Urinary bladder (tissue), 4 donors: ENCODE measurements around the gene C1orf232. TPM values are rescaled to one million over a fixed set of nuclear protein-coding genes. Genes with fewer than 3 reads are reported as not detected.

ENCODE experiments used
- DNase-seq: peaks from one replicate; pipeline ENCODE4 v3.0.0-alpha.2; 2015; ENCODE audit errors: extremely low spot score
- H3K27ac ChIP-seq: one replicate; pipeline ENCODE4 v1.5.1; 2013; ENCODE audit warnings: low read depth, mild to moderate bottlenecking, moderate library complexity
- H3K36me3 ChIP-seq: one replicate; pipeline ENCODE4 v1.6.1; 2013; ENCODE audit warnings: mild to moderate bottlenecking, moderate library complexity; ENCODE audit not compliant: insufficient read depth
- H3K4me1 ChIP-seq: one replicate; pipeline ENCODE4 v1.6.1; 2013; ENCODE audit warnings: mild to moderate bottlenecking, moderate library complexity; ENCODE audit not compliant: insufficient read depth
- H3K4me3 ChIP-seq: one replicate; pipeline ENCODE4 v1.5.1; 2013; ENCODE audit warnings: low read depth, low read length
- WGBS: extraction: QIAGEN DNeasy Blood & Tissue Kit; methylation state at CpG from one replicate; pipeline ENCODE4 v1.1.7; 2013; 5-methylcytosine and 5-hydroxymethylcytosine counted together
- polyA plus RNA-seq: library from polyadenylated mRNA; stranded (reverse); fragments of 200-250 nt; gene quantifications from one replicate; pipeline ENCODE4 v1.2.3, GENCODE V29; 2013
- total RNA-seq: library from RNA; depleted of rRNA; stranded (reverse); fragments of >200 nt; gene quantifications from one replicate; pipeline ENCODE4 v1.2.3, GENCODE V29; 2014
- donor health status: healthy with polysubstance abuse.
- donor health status: healthy.

The C1orf232 gene
- total and polyA plus RNA-seq, 2 donors = not detected

- no peaks in the 10 kb centered on the region for H3K4me1 ChIP-seq
- no peaks in the 10 kb centered on the region for H3K36me3 ChIP-seq
- H3K27ac ChIP-seq = no peak overlapping the region
- no peak overlapping the region for H3K4me3 ChIP-seq
- WGBS = 29% methylated on average over 12 of the region's 12 CpGs
- DNase-seq = no peak
These were observed 12.3 kb downstream of the C1orf232 start for GRCh38 chr1:26156285-26157038.

DNA sequence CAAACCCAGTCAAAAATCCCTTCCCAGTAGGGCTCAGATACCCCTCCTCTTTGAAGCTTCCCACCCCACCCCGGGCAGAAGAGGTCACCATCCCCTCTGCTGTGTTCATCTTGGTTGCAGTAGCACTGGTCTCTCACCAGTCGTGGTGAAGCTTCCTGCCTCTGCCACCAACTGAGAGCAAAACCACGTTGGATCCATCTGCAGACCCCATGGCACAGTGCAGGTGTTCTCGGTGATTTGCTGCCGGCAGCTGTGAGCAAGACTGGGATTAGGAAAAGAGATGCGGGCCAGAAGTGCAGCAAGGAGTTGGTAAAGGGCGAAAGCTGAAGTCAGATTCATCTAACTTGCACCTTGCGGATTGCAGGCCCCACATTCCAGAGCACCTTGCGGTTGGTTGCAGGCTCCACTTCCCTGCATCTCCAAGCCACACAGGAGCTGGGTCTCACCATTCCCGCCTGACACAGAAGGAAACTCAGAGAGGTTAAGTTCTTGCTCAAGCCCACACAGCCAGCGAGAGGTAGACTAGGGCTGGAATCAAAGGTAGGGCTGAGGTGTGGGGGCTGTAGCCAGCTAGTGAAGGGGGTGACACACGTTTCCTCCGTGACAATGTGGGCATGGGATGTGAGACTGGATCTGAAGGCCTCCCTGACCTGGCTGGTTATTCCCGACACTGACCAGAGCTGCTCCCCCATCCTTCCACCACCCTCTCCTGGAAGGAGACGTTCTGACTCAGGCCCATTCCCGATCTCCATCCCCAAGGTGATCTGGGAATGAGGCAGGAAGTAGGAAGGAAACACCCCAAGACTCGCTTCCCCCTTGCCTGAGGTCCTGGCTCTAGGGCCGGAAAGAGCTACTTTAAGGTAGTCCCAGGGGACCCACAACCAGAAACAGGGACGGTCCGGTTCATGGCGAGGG lies 13.1 kb downstream of the C1orf232 start:
- H3K36me3 ChIP-seq = no peaks in the 10 kb centered on the region
- DNase-seq = no peak
- no peak overlapping the region for H3K4me3 ChIP-seq
- H3K27ac ChIP-seq = no peak overlapping the region
- 58% methylated on average over 21 of the region's 21 CpGs for WGBS
- no peaks in the 10 kb centered on the region for H3K4me1 ChIP-seq

DNA sequence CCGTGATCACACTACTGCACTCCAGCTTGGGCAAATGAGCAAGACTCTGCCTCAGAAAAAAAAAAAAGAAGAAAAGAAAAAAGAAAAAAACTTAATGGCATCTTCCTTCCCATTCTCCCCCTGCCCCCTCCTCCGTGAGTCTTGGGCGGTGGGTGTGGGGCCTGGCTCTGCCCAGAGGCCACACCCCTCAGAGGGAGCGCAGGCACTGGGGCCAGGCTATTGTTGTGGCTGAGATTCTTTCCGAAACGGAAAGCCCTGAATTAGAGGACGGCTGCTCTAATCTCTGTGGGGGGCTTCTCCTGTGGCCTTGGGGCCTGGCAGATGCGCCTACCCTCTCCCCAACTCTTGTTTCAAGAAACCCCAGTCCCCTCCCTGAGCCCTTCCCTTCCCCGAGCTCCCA lies 14.0 kb downstream of the C1orf232 start:
- Histone ChIP-seq H3K27ac (peak overlapping the region; percentile 54), H3K36me3 (no peaks in the 10 kb centered on the region), H3K4me1 (no peaks in the 10 kb centered on the region), H3K4me3 (no peak overlapping the region)
- WGBS = 42% methylated on average over 9 of the region's 9 CpGs
- no peak for DNase-seq

DNA sequence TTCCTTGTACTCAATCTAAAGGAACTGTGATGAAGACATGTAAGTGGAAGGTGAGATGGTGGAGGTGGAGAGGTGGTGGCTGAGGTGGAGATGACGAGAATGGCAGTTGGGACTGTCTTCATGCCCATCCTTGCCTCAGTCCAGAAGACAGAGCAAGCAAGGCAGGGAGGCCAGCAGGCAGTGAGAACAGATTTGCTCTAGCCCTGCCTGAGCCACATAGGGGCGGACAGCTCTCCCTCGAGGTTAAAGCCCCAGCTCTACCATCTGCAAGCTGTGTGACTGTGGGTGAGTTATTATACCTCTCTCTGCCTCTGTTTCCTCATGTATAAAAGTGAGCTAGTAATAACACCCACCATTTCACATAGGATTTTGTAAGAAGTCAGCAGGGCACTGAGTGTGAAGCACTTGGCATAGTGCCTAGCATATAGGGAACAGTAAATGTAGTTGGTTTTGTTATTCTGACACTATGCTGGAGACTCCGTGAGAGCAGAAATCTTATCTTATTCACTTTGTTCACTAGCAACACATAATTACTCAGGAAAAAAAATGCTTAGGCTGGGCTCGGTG lies 14.7 kb downstream of the C1orf232 start:
- no peak overlapping the region for H3K4me3 ChIP-seq
- H3K36me3 ChIP-seq = no peaks in the 10 kb centered on the region
- no peak overlapping the region for H3K27ac ChIP-seq
- DNase-seq = no peak
- WGBS = 46% methylated on average over 5 of the region's 5 CpGs
- no peaks in the 10 kb centered on the region for H3K4me1 ChIP-seq

GRCh38 chr1:26148887-26149286 lies 19.9 kb downstream of the C1orf232 start:
- no peaks in the 10 kb centered on the region for H3K36me3 ChIP-seq
- DNase-seq = no peak
- no peak overlapping the region for H3K27ac ChIP-seq
- H3K4me3 ChIP-seq = no peak overlapping the region
- H3K4me1 ChIP-seq = no peaks in the 10 kb centered on the region

DNA sequence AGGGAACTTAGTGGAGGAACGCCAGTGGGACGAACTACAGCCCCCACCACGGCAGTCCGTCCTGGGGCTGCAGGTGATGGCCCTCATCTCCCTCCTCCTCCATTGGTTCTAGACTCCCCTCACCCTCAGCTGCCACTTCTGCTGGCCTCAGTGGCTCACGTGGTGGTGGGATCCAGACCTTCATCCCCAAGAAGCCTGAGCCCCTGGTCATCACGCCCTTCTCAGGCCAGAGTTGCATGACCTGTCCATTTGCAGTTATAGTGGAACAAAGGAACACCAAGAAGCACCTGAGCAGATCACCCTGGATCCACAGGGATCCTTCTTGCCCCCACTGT lies 22.8 kb downstream of the C1orf232 start:
- no peaks in the 10 kb centered on the region for H3K36me3 ChIP-seq
- no peaks in the 10 kb centered on the region for H3K4me1 ChIP-seq
- no peak overlapping the region for H3K27ac ChIP-seq
- DNase-seq = no peak
- WGBS = 44% methylated on average over 6 of the region's 6 CpGs
- no peak overlapping the region for H3K4me3 ChIP-seq

DNA sequence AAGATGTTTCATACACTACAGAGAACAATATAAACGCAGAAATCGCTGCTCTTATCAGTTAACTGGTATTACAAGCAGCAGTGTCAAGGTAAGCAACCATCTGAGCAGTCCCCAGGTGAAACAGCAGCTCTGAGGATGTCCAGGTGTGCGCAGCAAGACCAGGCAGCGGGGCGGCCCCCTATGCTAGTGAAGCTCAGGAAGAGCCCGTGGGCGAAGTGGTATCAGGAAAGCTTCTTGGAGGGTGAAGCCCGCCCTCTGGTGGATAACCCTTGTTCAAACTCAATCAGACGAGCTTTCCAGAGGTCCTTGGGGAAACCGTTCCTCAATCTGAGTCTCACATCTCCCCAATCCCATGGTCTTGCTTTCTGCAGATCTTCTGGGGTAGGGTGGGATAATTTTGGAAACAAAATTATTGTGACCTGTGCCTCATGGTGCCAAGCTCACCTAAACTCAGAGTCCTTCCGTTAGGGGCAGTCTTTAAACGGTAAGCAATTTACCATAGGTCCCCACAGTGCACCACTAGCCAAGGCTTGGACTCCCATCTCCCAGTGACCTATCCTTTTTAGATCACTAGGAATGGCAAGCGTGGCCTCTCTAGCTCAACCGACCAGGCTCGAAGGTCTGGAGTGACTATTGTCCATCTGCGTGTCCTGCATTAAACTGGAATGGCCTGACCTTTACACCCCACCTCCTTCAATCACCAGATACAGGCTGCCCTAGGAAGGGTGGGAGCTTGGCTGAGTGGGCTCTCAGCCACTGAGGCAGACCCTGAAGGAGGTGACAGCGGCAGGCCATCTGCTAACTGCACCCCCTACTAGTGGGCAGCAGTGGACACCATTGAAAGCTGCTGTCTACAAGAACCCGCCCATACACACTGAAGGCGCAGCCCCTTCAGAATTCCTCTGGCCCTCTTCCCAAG lies 23.5 kb downstream of the C1orf232 start:
- no peak overlapping the region for H3K27ac ChIP-seq
- WGBS = 26% methylated on average over 19 of the region's 19 CpGs
- peak; percentile 68 for DNase-seq
- no peaks in the 10 kb centered on the region for H3K4me1 ChIP-seq
- H3K36me3 ChIP-seq = no peaks in the 10 kb centered on the region
- H3K4me3 ChIP-seq = no peak overlapping the region

- no peaks in the 10 kb centered on the region for H3K4me1 ChIP-seq
- H3K36me3 ChIP-seq = no peaks in the 10 kb centered on the region
- 78% methylated on average over 8 of the region's 8 CpGs for WGBS
- no peak for DNase-seq
- H3K4me3 ChIP-seq = no peak overlapping the region
- no peak overlapping the region for H3K27ac ChIP-seq
These were observed 26.6 kb downstream of the C1orf232 start for GRCh38 chr1:26142159-26142558.

- no peaks in the 10 kb centered on the region for H3K36me3 ChIP-seq
- no peak overlapping the region for H3K27ac ChIP-seq
- no peak overlapping the region for H3K4me3 ChIP-seq
- WGBS = 59% methylated on average over 3 of the region's 3 CpGs
- H3K4me1 ChIP-seq = no peaks in the 10 kb centered on the region
- no peak for DNase-seq
These were observed 29.7 kb downstream of the C1orf232 start for GRCh38 chr1:26138974-26139558.

GRCh38 chr1:26134466-26134865 lies 34.3 kb downstream of the C1orf232 start:
- H3K36me3 ChIP-seq = no peaks in the 10 kb centered on the region
- no peaks in the 10 kb centered on the region for H3K4me1 ChIP-seq
- no peak overlapping the region for H3K4me3 ChIP-seq
- WGBS = 93% methylated on average over 3 of the region's 3 CpGs
- no peak overlapping the region for H3K27ac ChIP-seq
- no peak for DNase-seq

DNA sequence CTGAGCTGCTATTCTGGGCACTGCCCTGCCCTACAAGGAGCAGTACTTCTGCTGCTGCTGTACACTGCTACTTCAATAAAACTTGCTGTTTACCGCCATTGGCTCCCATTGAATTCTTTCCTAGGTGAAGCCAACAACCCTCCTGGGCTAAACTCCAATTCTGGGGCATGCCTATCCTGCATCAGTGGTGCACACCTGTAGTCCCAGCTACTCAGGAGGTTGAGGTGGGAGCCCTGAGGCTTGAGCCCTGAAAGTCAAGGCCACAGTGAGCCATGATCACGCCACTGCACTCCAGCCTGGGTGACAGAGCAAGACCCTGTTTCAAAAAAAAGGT lies 36.0 kb downstream of the C1orf232 start:
- no peak overlapping the region for H3K4me3 ChIP-seq
- DNase-seq = no peak
- WGBS = 96% methylated on average over 2 of the region's 2 CpGs

DNA sequence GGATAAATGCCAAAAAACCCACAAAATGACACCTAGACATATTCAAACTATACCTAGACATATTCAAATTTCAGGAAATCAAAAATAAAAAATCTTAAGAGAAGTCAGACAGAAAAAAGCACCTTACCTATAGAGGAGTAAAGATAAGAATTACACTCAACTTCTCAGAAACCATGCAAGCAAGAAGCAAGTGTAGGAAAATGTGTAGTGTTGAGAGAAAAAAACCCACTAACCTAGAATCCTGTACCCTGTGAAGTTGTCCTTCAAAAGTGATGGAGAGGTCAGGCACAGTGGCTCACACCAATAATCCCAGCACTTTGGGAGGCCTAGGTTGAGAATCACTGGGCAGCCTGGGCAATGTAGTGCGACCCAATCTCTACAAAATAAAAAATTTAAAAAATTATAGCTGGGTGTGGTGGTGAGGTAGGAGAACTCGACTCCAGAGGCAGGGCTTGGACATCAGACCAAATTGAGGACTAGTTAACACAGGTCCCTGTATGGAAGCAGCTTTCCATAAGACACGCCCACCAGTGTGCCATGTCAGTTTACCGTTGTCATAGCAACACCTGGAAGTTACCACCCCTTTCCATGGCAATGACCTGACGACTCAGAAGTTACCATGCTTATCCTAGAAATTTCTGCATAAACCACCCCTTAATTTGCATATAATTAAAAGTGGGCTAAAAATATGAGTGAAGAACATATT lies 36.5 kb downstream of the C1orf232 start:
- WGBS = 73% methylated on average over 5 of the region's 5 CpGs
- DNase-seq = no peak
- H3K36me3 ChIP-seq = no peaks in the 10 kb centered on the region

More for the DNA sequence above, 36.0 kb downstream of the C1orf232 start:
- Histone ChIP-seq H3K36me3 (no peaks in the 10 kb centered on the region), H3K4me1 (no peaks in the 10 kb centered on the region), H3K27ac (no peak overlapping the region)

More for the DNA sequence above, 36.5 kb downstream of the C1orf232 start:
- H3K4me3 ChIP-seq = no peak overlapping the region
- no peak overlapping the region for H3K27ac ChIP-seq
- no peaks in the 10 kb centered on the region for H3K4me1 ChIP-seq
